ENCODE data around the gene HOXB6.

GRCh38 chr17:48597778-48598631 lies 6.8 kb downstream of the HOXB6 start:
- TF ChIP-seq POLR2AphosphoS5 (IDR thresholded peaks at IDR 0.05; ENCODE audit: borderline replicate concordance, low read depth, low read length) (no peak), EZH2 (IDR thresholded peaks at IDR 0.05) (no peak)

All from SK-N-MC (cell line).